HG02852 (cell line): ENCODE data around the gene DOC2B.

Experiments
- ATAC-seq: cut with Tn5 transposase; IDR thresholded peaks from one replicate; pipeline ENCODE4 v1.9.1; 2021; ENCODE audit warnings: mild to moderate bottlenecking, moderate library complexity; ENCODE audit not compliant: unreplicated experiment

The DOC2B gene

GRCh38 chr17:164303-165235 is 16.9 kb downstream of the DOC2B start:
- no peak for ATAC-seq

DNA sequence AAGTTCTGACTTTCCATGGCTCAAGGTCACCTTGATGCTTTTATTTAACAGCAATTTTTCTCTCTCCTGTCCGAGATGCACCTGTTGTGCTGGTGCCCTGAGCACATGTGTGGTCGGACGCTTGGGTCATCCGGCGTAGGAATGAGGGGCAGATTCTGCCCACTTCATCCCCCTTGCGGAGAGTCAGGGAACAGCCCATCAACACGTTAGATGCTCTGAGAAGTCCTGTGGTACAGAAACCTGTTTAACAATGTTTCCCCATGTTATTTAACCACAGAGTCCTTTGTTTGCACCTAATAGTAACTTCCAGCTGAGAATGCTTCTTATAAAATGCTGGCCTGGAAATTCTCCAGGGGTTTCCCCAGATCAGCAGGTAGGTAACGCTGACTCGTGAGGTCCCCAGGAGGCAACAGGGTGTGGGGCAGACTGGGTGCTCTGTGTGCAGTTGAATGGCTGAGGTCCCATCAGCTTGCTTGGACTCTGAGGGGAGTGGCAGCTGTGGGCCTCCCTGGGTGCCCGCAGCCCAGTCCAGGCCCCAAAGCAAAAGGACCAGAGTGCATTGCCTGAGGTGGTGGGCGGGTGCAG is 17.8 kb downstream of the DOC2B start:
- no peak for ATAC-seq

DNA sequence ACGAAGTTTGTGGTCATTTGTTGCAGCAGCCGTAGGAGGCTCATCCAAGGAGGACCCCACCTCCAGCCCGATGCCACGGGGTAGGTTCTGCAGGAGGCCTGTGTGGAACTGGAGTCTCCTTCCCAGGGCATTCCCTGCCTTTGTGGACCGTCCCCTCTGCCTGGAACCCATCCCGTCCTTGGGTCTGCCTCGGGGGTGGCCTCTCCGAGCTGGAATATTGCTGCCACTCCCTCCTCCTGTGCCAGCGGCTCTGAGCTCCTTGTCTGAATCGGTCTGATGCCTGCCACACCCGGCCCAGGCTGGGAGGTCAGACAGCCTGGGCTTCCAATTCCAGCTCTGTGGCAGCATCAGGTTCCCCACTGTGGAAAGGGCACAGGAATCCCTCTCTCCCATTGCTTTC is 18.8 kb downstream of the DOC2B start:
- no peak for ATAC-seq

DNA sequence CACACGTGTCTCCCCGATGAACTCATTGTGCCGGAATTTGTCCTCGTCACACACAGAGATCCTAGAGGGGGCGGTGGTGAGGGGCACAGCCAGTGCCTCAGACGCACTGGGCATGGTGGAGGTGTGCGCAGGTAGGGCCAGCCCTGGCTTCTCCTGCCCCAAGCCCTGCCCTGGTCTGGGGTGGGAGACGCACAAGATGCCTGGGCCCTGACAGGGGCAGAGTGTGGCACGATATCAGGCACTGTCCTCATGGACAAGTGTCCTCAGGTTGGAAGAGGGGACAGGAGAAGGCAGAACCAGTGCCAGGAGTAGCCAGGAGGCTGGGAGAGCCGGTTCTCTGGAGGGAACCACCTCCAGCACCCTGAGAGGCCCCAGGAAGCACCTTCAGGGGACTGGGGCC is 20.0 kb downstream of the DOC2B start:
- no peak for ATAC-seq

DNA sequence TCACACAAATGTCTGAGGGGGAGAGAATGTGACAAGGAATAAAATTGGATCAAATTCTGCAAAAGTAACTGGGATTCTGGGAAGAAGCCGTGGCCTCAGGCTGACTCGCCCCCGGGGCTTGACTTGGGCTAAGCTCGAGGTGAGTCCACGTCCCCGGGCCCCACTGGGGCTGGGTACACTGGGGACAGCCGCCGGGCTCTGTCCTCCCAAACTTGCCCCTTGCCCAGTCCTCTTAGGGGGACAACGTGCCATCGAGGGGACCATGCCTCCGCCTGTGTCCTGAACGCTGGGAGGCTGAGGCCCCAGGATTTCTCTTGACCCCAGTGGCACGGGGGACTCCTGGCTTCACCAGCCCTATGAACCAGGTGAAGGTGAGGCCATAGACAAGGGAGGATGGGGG is 21.1 kb downstream of the DOC2B start:
- ATAC-seq = no peak

DNA sequence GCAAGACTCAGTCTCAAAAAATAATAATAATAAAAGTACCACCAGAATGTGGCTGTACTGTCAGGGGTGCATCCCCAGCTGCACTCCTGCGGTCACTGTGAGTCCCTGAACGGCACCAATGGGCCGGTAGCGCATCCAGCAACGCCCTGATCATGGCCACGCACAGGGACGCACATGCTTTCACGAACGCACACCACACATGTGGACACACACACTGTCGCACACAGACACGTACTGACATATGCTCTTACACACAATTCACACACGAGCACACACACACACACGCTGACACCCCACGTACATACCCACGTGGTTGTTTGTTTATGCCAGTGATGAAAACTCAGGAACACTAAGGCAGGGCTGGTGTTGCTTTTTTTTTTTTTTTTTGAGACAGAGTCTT is 21.8 kb downstream of the DOC2B start:
- ATAC-seq = no peak

DNA sequence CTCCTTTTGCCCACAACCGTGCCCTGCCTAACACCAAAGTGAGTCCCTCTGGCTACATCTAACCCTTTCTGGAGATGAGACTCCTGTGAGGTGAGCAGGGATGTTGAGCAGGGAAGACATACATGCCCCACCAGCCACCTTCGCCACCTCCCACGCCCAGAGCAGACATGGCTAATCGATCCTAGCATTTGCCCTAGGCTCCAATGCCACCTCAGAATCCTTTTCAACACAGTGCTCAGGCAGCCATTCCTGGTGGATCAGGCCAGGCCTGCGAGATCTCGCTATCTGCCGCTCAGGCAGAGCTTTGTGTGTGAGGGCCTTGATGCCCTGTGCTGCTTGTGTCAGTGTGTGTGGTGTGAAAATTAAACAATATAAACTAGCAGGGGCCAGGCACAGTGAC is 23.1 kb downstream of the DOC2B start:
- no peak for ATAC-seq

- no peak for ATAC-seq
Observed at GRCh38 chr17:157901-158300, 23.5 kb downstream of the DOC2B start.

GRCh38 chr17:156946-157345 is 24.5 kb downstream of the DOC2B start:
- ATAC-seq = no peak

DNA sequence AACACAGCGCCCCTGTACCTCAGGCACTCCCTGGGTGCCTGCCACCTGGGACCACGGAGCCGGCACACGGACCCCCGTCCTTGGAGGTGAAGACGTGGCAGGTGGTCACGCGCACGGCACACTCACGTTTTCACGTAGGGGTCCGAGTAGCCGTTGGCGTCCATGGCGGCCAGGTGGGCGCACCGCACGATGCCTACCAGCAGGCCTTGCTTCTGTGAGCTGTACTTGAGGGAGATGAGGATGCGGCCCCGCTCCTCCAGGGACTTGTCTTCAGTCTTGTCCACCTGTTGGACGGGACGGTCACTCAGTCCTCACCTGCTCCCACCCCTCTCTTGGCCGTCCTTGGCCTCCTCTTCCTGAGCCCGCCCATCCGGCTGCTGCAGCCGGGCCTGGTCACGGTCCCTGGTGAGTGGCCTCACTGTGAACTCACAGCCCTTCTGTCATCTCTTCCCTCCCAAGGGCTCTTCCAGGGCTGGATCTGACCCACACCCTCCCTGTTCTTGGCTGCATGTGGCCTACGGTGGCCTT is 25.3 kb downstream of the DOC2B start:
- ATAC-seq = no peak

- no peak for ATAC-seq
Observed at GRCh38 chr17:155576-155975, 25.9 kb downstream of the DOC2B start.

- ATAC-seq = no peak
Observed at GRCh38 chr17:153851-154250, 27.6 kb downstream of the DOC2B start.

- no peak for ATAC-seq
Observed at GRCh38 chr17:152860-153420, 28.5 kb downstream of the DOC2B start.

GRCh38 chr17:151886-152859 is 29.3 kb downstream of the DOC2B start:
- ATAC-seq = no peak

- ATAC-seq = no peak
Observed at GRCh38 chr17:151004-151403, 30.4 kb downstream of the DOC2B start.

GRCh38 chr17:149897-150584 is 31.4 kb downstream of the DOC2B start:
- no peak for ATAC-seq

- no peak for ATAC-seq
Observed at GRCh38 chr17:149231-149630, 32.2 kb downstream of the DOC2B start.

DNA sequence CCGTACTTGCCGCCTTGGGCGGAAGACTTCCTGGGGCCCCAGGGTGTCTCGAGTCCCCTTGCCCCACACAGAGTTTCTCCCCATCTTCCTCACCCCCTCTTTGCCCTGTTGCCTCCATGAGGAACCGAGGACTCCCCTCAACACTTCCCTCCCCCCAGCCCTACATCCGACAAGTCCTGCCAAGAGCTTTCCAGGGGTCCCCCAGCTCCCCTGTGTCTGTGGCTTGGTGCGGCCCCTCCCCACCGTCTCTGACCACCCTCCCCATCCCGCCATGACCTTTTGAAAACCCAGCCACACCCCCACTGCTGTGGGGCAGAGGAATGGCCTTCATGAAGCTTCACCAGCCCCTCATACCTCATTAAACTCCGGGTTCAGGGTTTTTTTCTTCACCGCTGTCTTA is 32.7 kb downstream of the DOC2B start:
- ATAC-seq = no peak

GRCh38 chr17:147796-148740 is 33.4 kb downstream of the DOC2B start:
- no peak for ATAC-seq
